GM12875 (cell line): Measurements from ENCODE around the gene TNIK.

Source experiments
- H3K4me3 ChIP-seq: one replicate; pipeline ENCODE4 v1.5.1; 2011; ENCODE audit warnings: low read depth, low read length, control low read depth
- CTCF ChIP-seq: IDR thresholded peaks from 2 replicates; pipeline ENCODE4 v1.5.1; 2011; ENCODE audit warnings: low read depth, mild to moderate bottlenecking, control low read depth, inconsistent platforms, low read length, moderate library complexity, borderline replicate concordance; ENCODE audit not compliant: insufficient read depth

The TNIK gene

DNA sequence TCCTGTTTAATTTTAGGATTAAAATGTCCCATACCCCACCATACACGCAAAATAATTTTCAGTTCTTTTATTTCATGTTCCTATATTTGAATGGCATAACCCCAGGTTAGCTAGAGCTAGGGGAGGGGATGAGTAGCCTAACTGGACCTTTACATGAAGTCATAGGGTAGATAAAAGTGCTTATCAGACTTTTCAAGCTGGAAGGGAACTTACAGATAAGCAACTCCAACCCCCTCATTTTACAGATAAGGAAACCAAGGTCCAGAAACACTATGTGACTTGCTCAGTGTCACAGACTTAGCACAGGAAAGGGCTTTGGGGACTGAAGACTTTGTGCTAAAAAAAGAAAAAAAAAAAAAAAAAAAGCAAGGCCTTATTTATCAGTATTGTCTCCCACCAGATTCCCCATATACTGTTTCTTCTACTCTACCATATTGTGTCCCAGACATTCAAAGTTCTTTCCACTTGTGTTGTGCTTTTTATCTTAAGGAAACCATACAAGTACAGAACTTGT, 10.6 kb upstream of the TNIK start:
- TF ChIP-seq CTCF: no peak
- no peak overlapping the region for H3K4me3 ChIP-seq

DNA sequence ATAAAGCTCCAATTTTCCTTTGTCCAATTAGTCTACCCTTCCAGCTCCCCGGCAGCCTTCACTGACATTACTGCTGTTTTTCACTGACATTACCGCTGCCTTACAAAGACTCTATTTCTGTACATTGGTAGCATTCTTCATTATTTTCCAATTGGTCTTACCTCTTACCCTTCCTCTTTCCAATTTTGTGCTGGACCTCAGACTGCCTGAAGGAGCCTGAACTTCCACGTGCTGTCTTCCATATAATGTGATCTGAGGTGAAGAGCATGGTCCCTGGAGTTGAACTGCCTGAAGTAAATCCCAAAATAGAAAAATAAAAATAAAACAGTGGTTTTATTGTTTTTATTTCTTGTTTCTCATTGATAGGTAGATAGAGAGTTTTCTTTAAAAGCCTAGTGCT, 9.2 kb upstream of the TNIK start:
- no peak for TF ChIP-seq CTCF
- no peak overlapping the region for H3K4me3 ChIP-seq

GRCh38 chr3:171468296-171468906, 8.2 kb upstream of the TNIK start:
- no peak for TF ChIP-seq CTCF
- H3K4me3 ChIP-seq: no peak overlapping the region

DNA sequence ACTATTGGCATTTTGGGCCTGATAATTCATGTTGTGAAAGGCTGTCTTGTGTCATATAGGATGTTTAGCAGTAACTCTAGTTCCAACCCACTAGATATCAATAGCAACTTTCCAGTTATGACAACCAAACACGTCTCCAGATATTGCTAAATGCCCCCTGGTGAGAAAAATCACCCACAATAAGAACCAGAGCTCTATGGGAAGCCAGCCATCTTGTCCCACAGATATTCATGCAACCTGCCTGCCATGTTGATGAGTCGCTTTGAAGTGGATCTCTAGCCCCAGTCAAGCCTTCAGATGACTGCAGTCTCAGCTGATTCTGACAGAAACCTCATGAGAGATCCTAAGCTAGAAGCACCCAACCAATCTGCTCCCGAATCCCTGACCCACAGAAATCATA, 5.6 kb upstream of the TNIK start:
- H3K4me3 ChIP-seq: no peak overlapping the region
- TF ChIP-seq CTCF: no peak

GRCh38 chr3:171464462-171464861, 4.3 kb upstream of the TNIK start:
- no peak overlapping the region for H3K4me3 ChIP-seq
- TF ChIP-seq CTCF: no peak

- H3K4me3 ChIP-seq: peak overlapping the region; percentile 79
- no peak for TF ChIP-seq CTCF
These were observed 2.0 kb upstream of the TNIK start for GRCh38 chr3:171462224-171462623.

DNA sequence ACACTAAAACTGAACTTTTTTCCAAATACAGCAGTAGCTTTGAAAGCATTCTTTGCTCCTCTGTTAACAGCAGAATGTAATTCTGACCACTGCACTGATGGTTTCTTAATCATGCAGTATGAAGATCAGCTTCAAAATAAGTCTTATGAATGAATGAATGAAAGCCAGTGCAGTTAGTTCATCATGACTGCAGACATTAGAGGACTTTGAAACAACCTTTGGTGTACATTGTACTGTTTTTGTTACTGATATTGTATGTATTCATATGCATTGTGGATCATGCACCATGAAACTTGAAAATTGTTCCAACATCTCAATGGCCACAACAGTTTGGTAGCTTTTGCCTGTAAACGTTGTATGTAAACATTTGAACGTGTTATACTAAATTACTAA, 1.3 kb upstream of the TNIK start:
- H3K4me3 ChIP-seq: peak overlapping the region; percentile 79
- no peak for TF ChIP-seq CTCF
